NCI-H2029 (cell line): ENCODE data around the gene FYN.

ENCODE experiments used
- DNase-seq: peaks from one replicate; lab custom pipeline; 2025; lab: John Stamatoyannopoulos, UW

The FYN gene

GRCh38 chr6:111707773-111708172, 165.5 kb downstream of the FYN start:
- DNase-seq, result no peak

DNA sequence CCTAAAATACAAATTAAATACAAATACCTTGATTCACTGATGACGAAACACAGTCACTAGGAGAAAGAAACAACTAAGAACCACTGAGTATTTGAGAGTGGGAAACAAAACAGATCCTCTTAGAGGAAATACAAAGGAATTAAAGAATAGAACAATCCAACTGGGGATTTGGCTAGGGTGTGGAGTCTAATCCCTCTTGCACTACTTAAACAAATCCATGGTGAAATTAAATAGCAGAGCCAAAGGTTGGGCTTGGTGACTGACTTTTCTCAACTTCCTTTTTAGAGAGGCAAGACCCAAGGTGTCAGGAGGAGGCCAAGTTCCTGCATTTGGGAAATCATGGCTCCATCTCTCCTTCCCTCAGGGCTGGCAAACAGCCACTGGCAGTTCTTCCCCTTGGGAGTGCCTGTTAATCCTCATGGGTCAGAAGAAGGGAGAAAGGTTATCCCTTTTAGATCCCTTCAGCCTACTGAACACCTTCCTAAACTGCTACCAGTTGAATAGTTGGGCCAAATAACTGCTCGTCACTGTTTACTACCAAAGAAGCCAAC, 166.3 kb downstream of the FYN start:
- DNase-seq, result no peak

DNA sequence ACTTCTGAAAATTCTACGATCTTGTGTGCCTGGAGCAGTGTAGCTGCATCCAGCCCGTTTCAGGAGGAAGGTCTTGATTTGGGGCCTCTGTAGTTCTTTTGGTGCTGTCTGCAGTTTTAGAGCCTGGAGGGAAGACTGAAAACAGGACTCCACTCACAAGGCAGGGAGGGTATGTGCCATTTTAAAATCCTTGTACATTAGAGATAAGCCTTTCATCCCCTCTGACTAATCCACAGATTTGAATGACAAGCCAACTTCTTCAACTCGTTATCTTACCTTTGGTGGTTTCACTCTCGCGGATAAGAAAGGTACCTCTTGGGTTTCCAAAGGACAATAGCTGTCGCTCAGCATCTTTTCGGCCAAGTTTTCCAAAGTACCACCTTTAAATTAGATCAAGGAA, 169.5 kb downstream of the FYN start:
- DNase-seq, result no peak

GRCh38 chr6:111702268-111702667, 171.0 kb downstream of the FYN start:
- DNase-seq, result no peak

GRCh38 chr6:111701146-111701545, 172.1 kb downstream of the FYN start:
- DNase-seq, result no peak

DNA sequence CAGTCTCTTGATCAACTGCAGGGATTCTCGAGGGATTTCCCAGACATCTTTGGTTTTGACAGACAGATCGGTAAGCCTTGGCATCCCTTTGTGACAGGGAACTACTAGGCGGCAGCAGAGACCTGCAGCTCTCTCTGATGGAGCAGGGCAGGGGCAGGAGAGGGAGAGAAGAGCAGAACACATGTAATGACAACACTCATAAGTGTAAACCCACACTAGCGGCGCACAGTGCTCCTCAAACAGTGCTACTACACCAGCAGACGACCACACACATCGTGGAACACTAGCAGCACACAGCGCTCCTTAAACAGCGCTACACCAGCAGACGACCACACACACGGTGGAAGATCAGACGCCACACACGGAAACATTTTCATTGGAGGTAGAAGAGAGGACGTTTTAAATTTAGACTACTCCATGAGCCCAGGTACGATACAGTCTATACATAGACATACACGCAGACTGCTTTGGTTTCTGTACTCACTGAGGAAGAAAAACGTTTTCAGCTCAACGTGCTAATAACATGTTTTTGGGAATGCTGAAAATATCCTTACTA, 173.0 kb downstream of the FYN start:
- no peak for DNase-seq

- no peak for DNase-seq
Observed at GRCh38 chr6:111699123-111699522, 174.1 kb downstream of the FYN start.

DNA sequence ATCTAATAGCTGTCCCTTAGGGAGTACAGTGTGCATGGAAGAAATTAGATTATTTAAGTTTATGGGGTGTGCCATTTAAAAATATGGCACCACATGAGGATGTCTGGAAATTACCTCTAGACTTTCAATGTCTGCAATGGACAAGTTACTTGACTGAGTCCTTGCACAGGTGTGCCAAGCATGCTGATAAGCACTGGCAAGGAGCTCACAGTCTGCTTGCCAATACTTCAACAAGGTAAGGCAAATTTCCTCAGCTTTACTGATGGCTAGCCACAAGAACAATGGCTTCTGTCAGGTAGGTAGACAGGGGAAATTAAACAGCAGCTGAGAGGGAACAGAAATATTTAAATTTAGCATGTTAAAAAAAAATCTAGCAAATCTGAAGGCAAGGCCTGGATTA, 176.4 kb downstream of the FYN start:
- DNase-seq, result no peak

DNA sequence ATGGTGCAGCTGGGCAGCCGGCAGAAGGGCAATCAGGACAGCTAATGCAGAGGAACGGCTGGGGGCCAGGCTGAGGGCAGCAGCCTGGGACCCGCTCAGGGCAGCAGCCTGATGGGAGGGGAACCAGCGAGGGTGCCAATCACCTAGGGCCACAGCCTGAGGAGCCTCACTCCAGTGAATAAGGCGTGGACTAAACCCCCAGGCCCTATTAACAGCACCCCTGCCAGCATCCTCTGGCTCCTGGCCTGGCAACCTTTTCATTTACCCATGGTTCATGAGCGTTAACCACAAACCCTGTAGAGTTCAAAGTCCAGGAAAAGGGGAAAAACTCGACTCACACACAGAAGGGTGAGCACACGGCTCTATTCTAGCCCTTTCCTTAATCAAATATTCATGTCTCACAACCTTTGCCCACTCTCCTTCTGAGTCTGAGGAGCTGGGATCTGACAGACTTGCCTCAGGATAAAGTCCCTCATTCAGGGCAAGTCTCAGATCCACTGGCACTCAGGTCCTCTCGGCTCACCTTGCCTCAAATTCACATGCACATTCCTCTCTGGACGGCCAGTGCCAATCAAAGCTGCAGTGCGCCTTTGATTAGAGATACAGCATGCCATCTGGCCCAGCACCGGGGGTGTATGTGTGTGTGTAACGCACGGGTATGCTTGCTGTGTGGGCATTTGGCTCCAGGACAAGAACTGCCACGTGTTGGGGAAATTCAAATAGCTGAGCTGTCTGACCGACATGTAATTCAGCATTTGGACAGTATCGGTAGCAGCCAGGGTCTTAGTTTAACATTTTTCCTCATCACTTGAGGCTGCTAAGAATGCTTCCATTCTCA, 180.7 kb downstream of the FYN start:
- DNase-seq, result no peak

- DNase-seq, result no peak
Observed at GRCh38 chr6:111691345-111692225, 181.7 kb downstream of the FYN start.

- no peak for DNase-seq
Observed at GRCh38 chr6:111689946-111690345, 183.3 kb downstream of the FYN start.

DNA sequence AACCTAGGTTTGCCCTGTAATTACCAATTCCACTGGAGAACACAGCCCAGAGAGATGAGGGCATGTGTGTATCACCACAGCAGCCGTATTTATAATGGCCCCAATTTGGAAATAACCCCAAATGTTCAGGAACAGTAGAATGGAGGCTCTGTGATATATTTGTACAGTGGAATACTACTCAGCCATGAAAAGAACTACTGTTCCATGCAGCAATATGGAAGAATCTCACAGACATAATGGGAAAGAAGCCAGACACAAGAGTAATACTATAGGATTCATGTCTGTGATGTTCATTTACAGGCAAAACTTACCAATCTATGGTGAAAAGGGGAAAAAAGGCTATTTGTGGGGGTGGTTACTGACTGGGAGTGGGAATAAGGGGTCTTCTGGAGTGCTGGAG, 183.8 kb downstream of the FYN start:
- no peak for DNase-seq

GRCh38 chr6:111688331-111688730, 184.9 kb downstream of the FYN start:
- DNase-seq, result no peak

- no peak for DNase-seq
Observed at GRCh38 chr6:111687652-111688051, 185.6 kb downstream of the FYN start.

DNA sequence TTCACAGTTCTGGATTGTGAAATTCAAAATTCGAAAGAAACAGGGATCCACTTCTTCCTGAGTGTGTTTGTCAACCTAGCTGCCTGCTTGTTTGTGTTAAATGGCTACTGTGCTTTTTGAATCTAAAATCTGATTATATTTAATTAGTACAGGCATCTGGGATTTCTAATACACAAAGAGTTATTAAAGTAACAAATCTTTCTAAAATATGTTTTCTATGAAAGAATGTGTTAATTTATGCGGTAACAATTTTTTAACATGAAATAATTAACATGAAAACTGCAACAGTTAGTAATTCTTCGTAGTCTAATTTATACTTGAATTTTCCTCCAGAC, 186.4 kb downstream of the FYN start:
- DNase-seq, result no peak

- no peak for DNase-seq
Observed at GRCh38 chr6:111686249-111686931, 186.9 kb downstream of the FYN start.

DNA sequence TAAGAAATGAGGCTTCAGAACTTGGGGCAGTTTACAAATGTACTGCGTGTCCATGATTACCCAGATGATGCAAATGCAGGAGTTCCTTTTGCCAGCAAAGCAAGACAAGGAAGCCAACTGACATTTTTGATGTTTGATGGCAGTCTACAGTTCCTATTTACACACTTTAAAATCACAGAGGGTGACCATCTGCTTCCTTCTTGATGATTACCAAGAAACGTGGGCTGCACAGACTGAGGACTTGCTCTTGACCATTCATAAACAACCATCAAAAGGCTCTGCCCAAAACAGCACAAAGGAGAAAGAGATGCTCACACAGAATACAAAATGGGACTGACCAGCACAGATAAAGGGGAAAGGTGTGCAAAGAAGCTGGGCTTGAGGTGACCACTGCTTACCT, 187.7 kb downstream of the FYN start:
- DNase-seq, result peak; percentile 13

- DNase-seq, result peak; percentile 46
Observed at GRCh38 chr6:111685058-111685457, 188.2 kb downstream of the FYN start.

- DNase-seq, result no peak
Observed at GRCh38 chr6:111683749-111684267, 189.4 kb downstream of the FYN start.

DNA sequence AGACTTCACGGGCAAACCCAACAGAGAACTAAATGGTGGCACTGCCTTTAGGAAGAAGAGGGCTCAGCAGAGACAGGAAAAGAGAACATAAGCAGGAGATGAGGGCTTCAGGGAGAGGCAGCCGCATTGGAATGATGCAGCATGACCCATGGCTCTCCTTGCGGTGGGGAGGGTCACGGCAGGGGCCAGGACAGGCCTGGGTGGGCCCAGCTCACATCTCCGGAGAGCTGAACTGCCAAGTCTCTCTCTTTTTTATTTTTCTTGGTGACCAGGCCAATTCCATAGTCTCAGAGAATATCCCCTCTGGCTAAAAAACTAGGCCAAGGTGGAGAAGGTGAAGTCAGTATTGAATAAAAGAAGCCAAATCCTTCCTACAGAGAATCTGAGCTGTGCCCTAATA, 190.1 kb downstream of the FYN start:
- no peak for DNase-seq

DNA sequence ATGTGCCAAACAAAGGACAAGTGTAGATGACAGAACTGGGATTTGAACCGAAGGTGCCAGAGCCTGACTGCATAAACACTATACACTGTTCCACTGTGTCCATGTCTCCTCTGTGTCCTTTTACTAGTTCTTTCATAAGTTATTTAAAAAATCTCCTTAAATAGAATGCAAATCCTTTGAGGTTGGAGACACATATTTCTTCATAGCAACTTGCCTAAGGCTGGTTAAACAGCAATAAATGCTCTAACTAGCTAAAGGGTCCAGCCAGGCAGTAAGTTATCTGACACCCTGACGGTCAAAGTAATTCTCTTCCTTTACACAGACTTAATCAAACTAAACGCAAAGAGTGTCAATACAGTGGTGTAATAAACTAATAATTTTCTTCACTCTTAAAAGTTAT, 191.4 kb downstream of the FYN start:
- DNase-seq, result no peak
